Cortex of kidney (tissue), 1 donor: ENCODE measurements around the gene GJC2.

Source experiments
- DNase-seq: peaks from one replicate; lab custom pipeline; 2025; lab: John Stamatoyannopoulos, UW

The GJC2 gene

DNA sequence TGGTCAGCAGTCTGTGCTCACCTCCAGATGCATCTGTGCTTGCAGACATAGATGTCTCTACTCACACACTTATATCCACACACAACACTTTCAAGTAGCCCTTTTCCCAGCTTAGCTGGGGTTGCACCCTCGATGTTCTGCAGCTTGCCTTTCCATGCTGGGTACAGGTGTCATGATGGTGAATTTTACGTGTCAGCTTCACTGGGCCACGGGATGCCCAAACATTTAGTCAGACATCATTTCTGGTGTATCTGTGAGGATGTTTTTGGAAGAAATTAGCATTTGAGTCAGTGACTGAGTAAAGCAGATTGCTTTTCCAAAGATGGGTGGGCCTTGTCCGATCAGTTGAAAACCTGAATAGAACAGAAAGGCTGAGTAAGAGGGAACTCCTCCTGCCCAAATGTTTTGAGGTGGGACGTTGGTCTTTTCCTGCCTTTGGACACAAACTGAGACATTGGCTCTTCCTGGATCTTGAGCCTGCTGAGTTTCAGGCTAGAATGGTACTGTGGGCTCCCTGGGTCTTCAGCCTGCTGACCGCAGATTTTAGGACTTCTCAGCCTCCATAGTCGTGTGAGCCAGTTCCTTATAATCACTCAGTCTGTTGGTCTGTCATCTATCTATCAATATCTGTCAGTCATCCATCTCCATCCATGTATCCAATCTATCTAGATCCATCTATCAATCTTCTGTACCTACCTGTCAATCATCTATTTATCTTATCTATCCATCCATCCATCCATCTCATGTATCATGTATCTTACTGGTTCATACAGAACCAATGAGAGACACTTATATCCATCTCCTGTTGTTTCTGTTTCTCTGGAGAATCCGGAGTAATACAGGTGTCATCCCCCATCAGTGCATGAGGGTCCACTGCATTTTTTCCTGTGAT, 45.4 kb downstream of the GJC2 start:
- no peak for DNase-seq

DNA sequence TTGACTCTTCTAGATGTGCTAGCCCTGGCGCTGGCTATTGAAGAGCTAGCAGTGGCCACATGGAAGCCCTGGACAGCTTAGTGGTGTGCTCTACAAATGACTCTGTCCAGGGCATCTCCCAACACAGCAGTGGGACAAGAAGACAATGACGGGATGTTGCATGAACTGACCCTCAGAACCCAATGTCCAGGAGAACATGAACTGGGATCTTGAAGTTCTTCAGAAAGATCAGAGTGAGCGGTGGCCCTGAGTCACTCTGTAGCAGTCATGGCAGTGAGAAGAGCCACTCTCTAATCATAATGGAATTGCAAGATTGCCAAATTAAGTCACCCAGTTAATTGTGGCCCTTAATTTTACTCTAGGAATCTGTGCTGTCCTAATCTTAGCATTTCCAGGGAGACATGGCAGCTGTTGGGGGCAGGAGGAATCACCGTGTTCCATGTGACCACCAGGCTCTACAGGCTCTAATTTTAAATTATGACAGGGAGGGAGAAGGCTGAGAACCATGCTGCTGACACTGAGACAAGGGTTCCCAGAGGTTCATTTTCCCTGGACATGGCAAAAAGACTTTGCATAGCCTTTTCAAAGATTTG, 47.9 kb downstream of the GJC2 start:
- DNase-seq: no peak

DNA sequence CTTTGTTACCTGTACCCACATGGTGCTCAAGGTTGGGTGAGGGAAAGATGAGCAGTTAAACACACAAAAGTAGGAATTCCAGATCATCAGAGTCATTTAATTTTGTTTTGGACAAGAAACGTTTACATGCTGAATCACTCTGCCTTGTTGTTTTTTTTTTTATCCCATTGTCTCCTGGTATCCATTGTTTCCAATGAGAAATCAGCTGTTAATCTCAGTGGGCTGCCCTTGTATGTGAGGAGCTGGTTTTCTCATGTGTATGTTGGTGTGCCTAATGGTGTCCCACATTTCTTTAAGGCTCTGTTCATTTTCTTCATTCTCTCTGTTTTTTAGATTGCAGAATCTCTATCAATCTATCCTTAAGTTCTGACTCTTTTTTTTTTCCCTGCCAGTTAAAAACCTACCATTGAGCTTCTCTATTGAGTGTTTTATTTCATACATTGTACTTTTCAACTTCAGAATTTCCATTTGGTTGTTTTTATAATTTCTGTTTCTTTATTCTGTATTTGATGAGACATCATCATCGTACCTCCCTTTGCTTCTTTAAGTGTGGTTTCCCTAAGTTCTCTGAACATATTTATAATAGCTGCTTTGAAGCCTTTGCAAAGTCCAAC, 49.4 kb downstream of the GJC2 start:
- no peak for DNase-seq

DNA sequence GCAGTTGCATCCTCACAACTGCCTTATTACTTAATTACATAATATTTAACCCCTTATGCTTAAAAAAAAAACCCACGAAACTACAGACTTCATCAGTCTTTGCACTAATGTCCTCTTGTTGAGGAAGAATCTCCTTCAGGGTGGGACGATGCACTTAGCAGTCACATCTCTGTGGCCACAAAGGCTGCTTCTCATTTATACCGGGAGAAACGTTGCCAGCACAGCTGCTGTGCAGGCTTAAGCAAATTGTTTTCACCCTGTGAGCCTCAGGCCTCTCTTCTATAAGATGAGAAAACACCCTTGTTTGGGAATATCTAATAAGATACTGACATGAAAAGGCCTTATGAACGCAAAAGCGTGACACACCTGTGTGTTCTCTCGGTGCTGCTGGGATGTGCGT, 55.2 kb downstream of the GJC2 start:
- DNase-seq: no peak

DNA sequence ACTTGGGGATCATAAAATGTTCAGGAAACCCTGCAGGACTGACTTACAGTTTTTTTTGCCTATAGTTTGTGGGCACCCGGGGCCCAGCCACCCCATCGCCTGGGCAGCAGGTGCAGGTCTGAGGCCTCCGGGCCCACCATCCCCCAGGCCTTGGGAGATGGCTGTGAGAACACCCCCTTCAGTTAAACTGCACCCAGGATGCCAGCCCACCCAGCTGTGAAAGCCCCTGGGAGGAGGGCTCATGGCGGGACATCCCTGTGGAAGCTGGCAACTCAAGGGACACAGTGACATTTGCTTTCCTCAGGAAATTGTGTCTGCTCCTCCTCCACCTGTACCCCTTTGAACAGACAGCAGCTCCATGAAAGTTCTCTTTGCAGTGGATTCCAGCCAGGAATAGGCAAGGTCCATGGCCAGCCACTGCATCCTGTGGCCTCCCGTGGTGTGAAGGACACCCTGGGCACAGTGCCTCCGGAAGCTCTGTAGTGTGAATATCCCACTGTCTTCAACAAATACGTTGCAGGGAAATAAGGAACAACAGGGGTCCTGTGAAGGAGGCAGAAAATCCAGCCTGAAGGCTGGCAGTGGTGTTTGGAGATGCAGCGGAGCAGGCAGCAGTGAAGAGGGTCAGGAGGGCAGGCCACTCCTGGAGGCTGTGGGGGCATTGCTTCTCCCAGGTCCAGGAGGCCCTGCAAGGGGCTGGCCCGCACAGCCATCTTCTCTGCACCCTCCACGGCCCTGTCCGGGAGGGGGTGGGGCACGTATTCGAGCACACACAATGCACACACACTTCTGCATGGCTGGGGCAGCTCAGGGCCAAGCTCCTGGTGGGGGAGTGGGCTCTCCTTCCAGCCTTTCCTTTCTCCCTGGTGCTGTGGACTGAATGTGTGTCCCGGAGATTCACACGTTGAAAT, 56.1 kb downstream of the GJC2 start:
- DNase-seq: no peak

DNA sequence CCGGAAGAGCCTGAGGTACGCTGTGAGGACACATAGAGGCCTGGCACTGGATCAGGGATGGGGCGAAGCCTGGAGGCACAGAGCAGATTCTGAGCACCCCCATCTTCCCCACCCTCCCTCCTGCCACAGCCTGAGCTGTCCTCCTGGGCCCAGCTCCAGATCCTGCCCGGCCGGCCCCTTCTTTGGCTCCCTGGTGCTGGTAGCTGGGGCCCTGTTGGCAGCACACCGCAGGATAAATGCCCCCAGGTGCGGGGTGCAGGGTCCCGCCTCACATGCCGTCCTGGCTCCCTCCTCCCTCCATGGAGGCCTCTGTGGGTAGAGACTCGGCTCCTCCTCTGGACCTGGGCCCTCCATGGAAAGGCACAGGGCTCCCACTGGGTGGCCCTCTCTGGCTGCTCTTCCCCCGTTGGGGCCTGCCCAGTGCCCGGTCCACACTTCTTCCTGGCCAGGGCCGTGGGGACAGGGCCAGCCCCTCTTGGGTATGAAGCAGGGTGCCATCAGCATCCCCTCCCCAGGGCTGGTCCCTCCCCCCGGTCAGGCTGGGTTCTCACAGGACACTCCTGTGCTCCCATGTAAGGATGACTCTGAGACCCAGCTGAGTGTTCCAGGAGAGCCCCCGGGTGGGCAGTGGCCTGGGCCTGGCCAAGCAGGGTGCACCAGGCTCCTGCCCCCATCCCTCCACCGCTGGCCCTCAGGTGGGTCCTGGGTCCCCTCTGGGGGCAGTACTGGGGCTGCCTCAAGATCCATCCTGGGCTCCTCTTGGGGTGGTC, 57.0 kb downstream of the GJC2 start:
- no peak for DNase-seq

DNA sequence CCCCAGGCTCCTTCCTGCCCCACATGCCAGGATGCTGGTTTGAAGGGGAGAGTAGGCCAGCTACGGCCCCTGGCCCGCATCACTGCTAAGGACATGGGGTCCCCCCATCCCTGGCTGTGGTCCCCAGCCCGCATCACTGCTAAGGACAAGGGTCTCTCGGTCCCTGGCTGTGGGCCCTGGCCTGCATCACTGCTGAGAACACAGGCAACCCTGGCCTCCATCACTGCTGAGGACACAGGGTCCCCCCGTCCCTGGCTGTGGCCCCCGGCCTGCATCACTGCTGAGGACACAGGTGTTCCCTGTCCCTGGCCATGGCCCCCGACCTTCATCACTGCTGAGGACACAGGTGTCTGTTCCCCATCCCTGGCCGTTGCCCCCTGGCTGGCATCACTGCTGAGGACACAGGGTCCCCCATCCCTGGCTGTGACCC, 57.7 kb downstream of the GJC2 start:
- no peak for DNase-seq

DNA sequence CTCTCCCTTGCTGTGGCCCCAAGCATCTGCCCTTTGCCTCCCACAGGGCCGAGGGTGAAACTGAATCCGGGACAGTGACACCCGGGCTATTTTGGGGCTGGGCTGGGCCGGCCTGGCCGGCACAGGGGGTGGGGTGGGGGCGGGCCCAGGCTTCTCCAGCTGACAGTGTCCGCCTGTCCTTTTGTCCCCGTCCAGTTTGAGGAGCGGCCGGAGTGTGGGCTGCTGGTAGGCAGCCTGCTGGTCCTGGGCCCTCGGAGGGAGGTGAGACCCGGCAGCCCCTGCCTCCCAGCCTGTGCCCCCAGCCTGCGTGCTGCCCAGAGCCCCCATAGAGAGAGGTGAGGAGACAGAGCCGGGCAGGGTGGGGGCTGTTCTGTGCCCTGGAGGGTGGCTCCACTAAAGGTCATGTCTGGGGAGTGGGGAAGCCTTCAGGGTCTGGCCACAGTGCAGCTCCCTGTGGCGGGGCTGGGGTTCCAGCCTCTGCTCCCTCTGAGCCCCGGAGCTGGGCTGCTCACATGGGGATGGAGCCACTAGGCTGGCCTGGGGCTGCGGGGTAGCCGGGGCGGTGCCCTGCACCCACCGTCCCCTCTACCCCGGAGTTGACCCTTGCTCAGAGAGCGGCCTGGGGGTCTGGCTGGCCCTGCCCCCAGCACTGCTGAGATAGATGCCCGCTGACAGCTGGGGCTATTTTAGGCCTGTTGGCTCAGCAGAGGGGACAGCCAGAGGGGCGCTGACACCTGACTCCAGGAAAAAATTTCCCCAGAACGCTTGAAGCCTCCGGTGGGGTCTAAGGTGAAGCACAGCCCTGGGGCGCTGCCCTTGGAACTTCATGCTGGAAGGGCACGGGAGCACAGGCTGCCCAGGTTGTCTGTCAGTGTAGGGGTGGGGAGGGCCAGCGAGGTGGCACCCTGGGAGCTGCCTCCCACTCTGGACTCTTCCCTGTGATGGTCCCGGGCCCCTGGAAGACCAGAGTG, 58.4 kb downstream of the GJC2 start, which contains the start of gene OBSCN:
TSS of gene OBSCN (plus strand) at position 194 of the 971 bp plus-strand sequence. CDS start 3,740 bp downstream, outside the sequence.
- no peak for DNase-seq

DNA sequence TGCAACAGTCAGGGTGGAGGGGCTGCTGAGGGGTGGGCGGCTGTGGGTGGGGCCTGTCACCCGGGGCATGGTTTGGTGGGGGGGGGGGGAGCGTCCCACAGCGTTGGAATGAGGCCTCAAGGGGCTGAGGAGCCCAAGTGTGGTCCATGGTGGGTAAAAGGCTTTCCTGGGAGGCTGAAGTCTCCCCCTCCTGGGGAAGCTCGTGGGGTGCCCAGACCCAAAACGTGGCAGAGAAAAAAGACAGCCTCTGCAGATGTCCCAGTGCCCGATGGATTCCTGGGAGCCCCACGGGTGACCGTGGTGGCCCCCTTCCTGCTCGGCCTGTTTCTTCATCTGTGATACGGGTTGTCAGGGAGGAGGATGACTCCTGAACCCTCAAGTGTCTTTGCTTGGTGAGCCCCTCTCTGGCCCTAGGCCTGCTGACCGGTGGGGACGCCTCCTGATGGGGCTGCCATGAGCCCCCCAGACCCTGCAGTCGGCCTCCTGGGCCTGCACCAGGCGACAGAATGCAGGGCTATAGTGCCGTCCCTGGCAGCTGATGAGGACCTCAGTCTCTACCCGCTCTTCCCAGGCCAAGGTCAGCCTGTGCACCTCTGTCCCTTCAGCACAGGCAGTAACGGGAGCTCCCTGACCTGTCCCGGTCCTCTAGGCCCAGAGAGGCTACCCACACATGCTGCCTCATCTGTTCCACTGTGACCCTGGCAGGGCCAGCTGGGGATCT, 59.3 kb downstream of the GJC2 start:
- no peak for DNase-seq
